GM21723 (cell line): ENCODE data around the gene KCNK18.
"Not testable (repeated sequence)": the region's sequence is repeated elsewhere in the genome, so short reads cannot be mapped to it uniquely, and the experiment has no call there.

ENCODE experiments used
- ATAC-seq: cut with Tn5 transposase; IDR thresholded peaks from one replicate; pipeline ENCODE4 v1.9.1; 2021; ENCODE audit warnings: mild to moderate bottlenecking, moderate library complexity; ENCODE audit not compliant: unreplicated experiment

KCNK18 gene

GRCh38 chr10:117169480-117169879 lies 27.8 kb upstream of the KCNK18 start:
- no peak for ATAC-seq

DNA sequence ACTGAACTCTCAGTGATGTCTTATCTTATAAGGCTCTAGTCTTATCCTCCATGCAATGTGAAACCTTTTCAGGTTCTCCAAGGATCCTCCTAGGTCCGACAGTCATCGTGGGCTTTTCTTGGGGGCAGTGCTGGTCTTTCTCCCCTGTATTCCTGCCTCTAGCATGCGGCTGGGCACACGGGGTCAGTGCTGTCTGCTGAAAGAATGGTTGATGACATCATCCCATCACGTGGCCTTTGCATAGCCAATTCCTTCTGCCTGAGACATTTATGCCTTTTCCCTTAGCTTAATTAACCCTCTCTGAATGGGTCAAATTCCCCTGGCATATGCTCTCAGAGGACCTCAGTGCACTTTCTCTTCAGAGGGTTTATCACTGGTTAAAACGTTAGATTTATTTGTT lies 27.0 kb upstream of the KCNK18 start:
- no peak for ATAC-seq

DNA sequence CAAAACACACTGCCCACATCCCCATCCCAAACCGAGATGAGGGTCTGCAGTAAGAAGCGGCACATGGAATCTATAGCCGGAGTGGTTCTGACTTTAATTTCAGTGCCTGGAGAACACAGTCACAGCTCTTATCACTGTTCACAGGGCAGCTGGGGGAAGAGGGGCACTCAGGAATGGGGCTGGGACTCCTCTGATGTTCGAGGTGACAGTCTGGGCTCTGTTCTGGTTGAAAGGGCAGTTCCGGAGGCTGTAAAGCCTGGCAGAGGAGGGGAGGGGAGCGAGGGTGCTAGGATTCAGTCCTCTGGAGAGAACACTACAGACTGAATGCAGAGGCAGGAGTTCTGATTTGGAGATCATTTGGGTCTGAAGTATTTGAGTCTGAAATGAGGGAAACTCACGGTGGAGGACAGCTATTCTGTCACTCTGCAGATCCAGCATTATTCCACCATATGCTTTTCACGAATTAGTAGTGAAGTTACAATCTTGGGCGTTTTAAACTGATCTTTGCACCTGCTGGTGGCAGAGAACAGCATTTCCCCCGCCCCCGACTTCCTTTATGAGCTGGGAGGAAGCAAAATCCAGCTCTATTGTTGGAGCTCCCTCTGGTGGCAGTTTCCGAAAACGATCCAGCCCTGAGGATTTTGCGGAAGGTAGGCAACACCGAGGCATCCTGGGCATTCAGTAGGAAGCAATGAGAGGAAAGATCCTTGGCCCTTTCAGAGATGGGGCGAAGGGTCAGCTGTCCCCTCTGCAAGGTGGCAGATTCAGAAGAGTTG lies 22.7 kb upstream of the KCNK18 start:
- ATAC-seq: peak; percentile 89

GRCh38 chr10:117175215-117175900 lies 21.9 kb upstream of the KCNK18 start:
- ATAC-seq: peak; percentile 47

- ATAC-seq: peak; percentile 62
These were observed 21.3 kb upstream of the KCNK18 start for GRCh38 chr10:117175901-117176534.

DNA sequence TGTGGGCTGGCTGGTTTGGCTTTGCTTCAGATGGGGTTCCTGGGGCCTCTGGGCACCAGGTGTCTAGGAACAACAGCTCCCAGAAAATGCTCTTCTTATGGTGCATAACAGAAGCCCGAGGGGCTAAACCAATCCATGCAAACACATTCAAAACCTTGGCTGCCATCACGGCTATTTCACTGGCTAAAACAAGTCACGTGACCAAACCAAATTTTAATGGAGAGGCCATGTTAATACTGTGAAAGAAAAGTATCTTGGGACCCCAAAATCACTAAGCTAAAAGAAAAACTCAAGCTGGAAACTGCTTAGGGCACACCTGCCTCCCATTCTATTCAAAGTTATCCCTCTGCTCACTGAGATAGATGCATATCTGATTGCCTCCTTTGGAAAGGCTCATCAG lies 19.1 kb upstream of the KCNK18 start:
- ATAC-seq: no peak

DNA sequence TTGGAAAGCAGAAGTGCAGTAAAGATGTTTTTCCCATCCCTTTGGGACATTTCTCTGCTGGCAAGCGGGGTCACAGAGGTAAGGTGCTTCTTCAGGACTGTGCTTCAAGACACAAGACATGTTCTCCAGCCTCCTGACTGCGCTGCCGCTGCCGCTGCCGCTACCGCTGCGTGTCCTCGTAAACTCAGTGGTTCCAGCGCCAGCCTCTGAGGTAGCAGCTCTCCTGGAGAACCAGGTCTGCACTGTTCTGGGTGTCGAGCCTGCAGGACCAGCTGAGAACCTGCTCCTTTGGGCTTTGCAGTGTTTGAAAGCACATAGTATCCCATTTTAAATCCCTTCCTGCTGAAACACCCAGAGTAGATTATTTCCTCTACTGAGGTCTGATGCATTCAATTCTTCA lies 13.0 kb upstream of the KCNK18 start:
- ATAC-seq: no peak

DNA sequence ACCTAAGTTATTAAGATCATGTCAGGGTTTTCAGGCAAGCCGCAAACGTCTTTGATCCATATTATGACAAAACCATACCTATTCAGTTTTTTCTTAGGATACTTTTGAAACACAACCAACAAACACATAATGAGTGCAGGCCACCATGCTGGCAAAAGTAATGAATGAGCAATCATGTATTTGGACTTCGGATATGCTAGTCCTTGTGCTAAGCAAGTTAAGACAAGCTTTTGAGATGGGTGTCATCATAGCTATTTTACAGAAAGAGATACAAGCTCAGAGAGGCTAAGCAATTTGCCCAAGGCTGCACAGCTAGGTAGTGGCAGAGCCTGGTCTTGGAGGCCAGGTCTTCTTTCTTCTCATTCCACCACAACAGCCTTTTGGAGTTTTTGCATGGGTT lies 12.5 kb upstream of the KCNK18 start:
- no peak for ATAC-seq

DNA sequence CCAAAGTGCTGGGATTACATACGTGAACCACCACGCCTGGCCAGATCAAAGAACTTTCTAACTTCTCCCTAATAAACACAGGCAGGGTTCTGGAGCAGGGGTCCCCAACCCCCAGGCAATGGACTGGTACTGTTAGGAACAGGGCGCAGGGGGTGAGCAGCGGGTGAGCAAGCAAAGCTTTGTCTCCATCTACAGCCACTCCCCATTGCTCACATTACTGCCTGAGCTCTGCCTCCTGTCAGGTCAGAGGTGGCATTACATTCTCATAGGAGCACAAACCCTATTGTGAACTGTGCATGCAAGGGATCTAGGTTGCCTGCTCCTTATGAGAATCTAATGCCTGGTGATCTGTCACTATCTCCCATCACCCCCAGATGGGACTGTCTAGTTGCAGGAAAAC lies 11.5 kb upstream of the KCNK18 start:
- ATAC-seq: not testable (repeated sequence)

DNA sequence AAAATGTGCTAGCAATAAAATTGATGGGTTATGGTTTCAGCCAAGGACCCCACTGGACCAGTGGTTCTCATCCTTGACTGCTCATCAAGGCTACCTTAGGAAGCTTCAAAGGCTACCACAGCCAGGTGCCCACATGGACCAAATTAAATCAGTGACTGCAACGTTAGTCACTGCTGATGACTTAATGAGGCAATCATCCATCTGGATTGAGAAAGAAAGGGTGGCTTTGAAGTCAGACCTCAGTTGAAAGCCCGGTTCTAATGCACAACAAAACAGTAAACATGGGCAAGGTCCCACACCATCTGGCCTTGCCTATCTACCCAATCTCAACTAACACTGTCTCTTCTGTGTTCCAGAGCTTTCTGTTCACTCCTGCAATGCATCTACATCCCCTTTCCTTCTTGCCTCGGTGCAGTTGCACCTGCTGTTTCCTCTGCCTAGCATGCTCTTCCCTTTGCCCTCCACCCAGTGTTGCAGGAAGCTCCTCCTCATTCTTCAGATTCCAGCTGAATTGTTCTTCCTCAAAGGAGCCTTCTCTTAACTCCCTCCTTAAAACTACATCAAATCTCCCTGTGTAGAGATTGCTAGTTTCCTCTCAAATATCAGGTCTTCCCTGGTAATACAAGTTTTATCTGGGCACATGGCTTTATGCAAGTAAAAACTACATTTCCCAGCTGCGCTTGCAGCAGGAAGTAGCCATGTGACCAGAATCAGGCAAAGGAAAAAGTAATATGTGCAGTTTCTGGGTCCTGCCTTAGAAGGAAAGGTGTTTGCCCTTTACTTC lies 10.3 kb upstream of the KCNK18 start:
- no peak for ATAC-seq

DNA sequence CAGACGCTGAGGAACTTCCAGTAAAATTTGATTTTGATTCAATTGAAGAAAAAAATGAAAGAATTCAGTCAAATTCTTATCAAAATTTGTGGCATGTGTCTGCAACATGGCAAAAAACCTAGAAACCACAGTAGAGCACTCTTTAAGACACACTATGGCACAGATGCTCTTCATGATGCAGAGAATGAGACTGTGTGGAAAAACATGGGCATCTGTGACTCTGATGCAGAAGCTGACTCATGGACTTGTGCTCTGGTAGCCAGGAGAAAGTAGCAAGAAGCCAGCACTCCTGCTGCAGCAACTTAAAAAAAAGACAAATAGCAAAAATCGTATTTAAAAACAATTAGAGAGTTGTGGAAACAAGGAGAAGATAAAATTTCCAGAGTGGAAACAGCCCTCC lies 8.9 kb upstream of the KCNK18 start:
- ATAC-seq: no peak

GRCh38 chr10:117189557-117189956 lies 7.7 kb upstream of the KCNK18 start:
- ATAC-seq: no peak

DNA sequence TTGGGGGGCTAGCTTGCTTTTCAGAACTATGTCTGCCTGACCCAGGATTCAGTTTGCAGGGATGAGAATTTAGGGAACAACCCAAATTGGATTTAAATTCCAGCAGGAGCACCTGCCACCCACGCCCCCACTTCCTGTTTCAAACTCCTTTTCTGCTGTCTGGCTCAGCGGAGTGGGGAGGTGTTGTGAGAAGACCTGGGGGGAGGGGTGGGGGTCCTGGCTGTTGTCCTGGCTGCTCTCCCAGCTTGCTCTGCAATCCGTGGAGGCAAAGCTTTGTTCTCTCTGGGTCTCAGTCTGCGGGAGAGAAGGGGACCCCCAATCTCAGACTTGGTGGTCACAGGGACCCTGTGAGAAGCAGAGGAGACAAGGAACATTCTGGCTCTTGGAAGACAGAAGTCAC lies 799 bp downstream of the KCNK18 start:
- no peak for ATAC-seq

DNA sequence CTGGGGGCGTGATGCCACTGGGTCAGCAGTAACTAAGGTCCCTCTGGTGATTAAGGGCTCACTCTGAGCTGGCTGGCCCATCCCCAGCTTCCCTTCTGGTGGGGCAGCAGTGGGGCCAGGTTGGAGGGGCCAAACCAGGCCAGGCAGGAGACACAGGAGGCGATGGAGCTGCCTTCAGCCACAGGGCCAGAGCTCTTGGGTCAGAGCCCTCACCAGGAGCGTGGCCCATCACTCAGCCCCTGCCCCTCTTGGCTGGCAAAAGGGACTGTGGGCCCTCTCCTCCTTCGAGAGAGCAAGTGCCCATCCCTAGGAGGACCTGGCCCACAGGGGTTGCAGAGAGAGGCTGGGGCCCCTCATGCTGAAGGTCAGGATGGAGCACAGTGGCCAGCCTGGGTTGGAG lies 4.5 kb downstream of the KCNK18 start:
- no peak for ATAC-seq

DNA sequence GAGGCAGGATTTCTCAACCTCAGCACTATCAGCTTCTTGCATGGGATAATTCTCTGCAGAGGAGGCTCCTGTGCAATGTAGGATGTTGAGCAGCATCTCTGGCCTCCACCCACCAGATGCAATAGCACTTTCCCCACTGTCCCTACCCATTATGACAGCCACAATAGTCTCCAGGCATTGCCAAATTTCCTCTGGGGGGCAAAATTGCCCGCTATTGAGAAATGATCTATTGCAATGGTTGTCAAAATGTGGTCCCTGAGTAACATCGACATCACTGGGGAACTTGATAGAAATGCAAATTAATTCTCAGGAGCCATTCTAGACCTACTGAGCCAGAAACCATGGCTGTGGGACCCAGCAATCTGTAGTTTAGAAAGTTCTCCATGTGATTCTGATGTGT lies 7.0 kb downstream of the KCNK18 start:
- ATAC-seq: no peak

DNA sequence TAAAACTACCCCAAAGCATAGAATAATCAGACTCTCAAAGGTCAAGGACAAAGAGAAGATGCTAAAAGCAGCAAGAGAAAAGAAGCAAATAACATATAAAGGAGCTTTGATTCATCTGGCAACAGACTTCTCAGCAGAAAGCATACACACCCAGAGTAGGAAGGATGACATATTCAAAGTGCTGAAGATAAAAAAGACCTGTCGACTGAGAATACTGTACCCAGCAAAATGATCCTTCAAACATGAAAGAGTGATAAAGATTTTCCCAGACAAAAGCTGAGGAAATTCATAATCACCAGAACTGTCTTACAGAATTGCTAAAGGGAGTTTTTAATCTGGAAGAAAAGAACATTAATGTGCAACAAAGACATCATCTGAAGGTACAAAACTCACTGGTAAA lies 14.9 kb downstream of the KCNK18 start:
- ATAC-seq: no peak

DNA sequence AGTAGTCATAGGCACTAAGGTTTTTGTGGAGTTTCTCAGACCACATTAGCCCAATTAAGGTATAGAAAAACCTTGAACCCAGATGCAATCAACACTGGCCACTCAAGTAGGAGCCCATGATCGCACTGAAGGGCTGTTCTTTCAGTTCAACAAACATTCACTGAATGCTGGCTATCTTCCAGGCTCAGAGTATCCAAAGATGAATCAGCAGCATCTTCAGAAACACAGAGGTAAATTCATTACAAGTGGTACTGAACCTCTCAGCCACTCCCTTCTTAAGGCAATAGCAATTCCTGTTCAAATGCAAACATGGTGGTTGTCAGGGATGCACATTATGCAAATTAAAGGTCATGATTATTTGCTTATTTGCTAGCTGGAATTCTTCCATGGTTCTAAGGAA lies 17.1 kb downstream of the KCNK18 start:
- no peak for ATAC-seq

DNA sequence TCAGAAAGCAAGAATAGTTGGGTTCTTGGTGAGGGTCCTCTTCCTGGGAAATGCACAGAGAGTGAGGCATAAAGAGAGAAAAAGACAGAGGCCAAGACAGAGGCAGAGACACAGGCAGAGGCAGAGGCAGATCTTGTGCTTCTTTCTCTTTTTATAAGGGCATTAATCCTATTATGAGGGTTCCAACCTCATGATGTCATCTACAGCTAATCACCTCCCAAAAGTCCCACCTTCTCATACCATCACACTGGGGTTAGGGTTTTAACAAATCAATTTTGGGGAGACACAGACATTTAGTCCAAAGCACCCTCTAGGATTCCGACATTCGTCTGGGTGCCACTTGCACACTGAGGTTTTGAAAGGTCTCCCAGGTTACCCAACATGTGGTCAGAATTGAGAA lies 17.8 kb downstream of the KCNK18 start:
- no peak for ATAC-seq

DNA sequence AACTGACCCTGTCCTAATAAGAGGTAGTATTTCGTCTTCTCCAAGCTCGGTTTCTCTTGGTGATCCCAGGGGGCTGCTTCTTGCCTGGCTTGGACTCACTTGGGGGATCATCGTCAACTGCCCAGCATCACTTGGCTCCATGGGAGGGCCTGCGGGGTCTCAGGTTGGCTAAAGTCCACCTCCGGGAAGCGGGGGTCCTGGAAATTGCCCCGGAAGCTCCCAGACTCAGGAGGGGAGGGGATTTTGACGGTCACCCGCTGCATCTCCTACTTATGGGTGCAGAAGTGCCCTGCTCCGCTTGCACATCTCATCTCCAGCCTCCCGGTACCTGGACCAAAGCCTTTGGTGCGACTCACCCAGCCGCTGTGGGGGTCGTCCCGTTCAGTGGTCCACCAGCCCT lies 18.7 kb downstream of the KCNK18 start:
- ATAC-seq: no peak

GRCh38 chr10:117216611-117217195 lies 19.4 kb downstream of the KCNK18 start:
- ATAC-seq: peak; percentile 89

DNA sequence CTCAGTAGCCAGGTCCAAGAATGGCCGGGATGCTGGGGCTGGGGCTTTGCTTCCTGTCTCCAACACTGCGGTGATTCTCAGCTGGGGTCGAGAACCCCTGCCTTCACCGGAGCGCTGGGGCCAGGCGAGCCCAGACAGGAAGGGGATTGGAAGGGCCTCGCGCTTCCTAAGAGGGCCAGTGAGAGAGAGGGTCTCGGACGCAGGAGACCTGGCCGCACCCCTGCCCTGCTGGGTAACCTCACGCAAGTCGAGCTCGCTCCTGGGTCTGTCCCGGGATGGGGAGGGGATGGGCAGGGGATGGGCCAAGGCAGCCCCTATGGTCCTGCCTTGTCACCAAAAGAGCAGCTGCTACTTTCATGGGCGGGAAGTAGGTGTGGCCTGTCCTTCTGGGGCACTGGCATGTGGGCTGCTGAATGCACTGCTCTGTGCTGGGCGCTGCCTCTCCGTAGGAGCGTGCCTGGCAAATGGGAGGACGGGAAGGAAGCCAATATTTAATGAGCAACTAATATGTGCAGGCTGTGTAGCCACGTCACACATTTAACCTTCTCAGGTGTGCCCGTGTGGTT lies 20.0 kb downstream of the KCNK18 start:
- peak; percentile 54 for ATAC-seq
